HG03159 (cell line): ENCODE data around the gene CDPF1.
"Not testable (repeated sequence)": the region's sequence is repeated elsewhere in the genome, so short reads cannot be mapped to it uniquely, and the experiment has no call there.

Experiments used
- ATAC-seq: cut with Tn5 transposase; IDR thresholded peaks from one replicate; pipeline ENCODE4 v1.9.1; 2021; ENCODE audit warnings: mild to moderate bottlenecking, moderate library complexity; ENCODE audit not compliant: unreplicated experiment

CDPF1 gene

DNA sequence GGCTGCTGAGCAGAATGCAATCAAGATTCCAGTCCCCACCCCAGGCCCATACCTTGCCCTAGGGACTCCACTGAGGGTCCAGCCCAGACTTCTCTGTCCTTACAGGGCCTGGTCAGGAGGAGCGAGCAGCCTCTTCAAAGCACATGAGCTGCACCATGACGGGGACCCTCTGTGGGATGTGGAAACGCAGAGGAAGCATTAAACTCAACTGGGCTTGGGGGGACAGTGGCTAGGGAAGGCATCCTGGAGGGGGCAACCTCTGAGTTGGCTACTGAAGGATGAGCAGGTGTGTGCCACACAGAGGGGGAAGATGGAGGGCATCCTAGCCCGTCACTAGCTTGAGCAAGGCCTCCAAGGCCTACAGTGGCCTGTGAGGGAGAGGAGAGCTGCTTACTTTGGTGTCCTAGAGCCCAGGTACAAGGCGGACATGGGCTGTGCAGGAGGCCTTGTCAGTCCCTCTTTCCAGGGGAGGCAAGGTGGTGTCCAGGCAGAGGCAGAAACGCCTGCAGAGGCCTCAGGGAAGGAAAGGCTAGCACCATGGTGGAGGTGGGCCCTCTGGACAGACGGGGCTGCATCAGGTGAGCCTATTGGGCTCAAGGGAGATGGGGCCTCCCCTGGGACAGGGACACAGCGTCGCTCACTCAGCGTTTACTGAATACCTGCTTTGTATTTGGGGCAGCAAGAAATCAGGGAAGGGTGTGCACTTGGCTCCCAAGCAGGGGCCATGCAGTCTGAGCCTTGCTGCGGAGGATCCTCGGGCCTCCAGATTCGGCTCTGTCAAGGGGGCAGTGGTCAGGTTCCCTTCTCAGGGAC, 32.0 kb upstream of the CDPF1 start:
- no peak for ATAC-seq

DNA sequence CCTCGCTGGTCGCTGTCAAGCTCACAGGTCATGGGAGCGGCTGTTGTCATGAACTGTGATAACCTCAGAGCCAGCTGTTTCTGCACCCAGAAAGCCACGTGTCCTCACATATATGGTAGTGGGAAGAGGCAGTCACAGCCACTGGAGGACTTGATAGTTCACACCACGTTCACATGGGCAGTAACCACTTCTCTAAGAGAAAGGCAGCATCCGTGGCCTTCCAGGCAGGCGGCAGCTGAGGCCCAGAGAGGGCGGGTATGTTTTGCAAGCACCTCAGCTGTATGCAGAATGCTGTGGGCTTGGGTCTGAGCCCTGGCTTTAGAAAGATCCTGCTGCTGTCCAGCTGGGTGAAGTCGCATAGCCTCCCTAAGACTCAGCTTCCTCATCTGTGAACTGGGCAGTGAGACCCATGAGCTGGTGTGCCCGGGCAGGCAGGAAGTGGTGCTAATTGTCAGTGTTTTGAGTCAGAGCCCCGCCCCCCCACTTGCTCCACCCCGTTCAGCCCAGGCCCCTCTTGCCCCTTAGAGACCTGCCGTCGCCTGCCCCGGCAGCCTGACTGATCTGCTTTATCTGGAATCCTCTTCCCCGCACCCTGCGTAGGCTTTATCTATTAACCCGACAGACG, 31.0 kb upstream of the CDPF1 start:
- no peak for ATAC-seq

DNA sequence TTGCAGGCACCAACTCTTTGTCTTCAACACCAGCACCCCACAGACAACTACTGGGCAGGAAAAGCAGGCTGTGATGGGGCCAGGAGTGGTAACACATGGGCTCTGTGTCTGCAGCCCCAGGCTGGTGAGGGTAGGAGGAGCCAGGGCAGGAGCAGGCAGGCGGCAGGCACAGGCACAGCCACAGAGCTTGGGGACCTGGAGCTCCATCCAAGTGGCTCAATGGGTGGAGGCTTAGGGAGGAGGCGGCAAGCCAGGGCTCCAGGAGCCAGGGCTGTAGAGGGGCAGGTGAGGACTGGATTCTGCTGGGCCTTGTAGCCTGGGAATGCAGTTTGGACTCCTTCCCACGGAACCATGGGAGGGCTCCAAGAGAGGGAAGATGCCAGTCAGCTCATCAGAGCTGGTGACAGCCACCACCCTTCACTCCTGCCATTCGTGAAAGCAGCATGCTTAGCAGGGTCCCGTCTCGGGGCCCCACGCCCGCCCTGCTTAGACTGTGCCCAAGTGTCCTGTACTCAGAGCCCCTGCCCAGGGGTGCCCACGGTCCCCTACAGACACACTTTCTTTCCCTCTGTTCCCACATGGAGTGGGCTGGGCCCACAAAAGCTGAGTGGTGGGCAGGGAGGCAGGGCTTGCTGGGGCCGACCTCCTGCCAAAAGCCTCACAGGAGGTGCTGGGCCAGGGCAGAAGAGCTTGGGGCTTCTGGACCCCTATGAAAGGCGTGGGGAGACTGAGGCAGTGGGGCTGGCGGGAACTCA, 30.1 kb upstream of the CDPF1 start:
- no peak for ATAC-seq

DNA sequence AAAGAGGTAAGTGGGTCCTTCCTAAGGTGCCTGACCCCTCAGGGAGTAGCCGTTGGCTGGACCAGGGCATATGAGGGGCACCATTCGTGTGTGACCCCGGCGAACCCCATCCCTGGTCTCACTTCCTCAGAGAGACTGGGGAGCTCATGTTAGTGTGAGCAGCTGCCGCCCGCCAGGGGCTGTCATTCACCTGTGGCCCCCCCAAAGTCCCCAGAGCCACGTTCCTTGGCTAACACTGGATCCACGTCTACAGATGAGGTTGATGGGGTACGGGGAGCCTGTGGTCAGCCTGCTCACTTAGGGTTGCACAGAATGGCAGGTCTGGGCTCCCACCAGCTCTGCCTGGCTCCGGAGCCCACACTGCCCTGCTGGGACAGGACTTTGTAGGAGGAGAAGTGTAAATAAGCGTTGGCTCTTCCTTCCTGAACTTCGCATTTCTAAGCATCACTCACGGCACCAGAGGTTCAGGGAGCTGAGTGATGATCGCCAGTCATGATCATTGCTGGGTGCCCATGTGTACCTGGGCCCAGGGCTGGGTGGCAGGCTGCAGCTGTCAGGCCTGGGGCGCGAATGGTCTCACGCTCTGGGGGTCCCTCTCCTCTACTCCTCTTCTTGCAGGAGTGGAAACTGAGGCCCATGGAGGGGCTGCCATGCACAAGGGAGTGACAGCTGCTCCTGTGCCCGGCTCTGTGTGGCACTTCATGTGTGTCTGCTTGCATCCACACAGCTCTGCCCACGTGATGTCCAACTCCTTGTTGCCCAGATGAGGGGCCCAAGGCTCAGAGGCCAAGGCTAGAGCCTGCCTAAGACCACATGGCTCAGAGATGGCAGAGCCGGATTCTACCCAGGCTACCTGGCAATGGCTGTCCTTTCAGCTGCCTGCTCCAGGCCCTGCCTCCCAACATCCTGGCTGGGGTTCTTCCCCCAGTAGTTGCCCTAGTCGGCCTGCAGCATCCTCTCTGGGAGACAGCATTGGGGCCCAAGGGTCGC, 28.9 kb upstream of the CDPF1 start:
- no peak for ATAC-seq

DNA sequence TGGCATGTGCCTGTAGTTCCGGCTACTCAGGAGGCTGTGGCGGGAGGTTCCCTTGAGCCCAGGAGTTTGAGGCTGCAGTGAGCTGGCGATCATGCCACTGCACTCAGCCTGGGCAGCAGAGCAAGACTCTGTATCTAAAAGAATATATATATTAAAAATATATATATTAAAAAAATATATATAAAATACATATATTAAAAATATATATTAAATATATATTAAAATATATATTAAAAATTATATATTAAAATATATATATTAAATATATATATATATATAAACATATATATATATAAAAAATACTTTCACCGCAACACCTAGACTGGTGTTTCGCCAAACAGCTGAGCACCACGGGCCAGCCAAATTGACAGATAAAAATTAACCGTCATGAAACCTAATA, 26.5 kb upstream of the CDPF1 start:
- no peak for ATAC-seq

DNA sequence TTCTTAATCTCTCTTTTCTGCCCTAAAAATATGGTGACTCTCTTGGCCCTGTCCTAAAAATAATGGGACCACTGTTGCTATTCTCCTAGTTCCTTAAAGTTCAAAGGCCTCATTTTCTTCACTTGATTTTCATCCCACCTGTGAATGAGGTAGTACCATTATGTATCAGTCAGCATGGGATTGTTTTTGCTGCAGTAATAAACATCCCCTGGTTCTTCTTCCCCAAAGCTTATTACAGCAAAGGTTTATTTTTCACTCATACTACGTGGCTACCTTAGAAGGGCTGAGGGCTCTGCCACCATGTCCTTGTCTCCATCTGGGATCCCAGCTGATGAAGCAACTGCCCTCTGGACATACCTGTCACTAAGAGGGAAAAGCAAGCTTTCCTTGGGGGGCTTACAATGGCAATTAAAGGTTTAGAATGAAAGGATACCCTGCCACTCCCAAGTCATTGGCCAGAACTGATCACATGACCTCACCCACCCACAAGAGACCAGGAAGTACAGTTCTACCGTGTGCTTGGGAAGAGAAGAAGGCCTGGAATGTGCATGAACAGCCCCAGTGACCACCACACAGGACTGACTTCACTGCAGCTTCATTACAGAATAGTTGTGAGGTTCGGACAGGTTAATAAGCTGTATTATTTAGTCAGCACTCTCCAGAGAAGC, 25.5 kb upstream of the CDPF1 start:
- ATAC-seq, result no peak

DNA sequence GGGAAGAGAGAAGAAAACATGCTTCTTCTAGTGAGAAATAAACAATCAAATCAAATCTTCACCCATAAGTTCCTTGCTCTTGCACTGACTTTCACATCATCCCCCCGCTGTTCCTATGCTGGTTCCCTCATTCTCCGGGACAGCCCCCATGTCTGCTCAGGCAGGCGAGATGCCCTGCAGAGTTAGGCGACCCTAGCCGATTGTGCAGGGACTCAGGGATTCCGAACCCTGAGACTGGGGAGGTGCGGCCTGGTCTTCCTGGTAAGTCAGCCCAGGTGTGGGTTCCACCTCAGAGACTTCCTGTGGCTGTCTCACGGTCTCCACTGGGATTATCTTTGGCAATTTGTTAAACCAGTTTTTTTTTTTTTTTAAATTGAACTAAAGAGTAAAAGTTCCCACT, 24.3 kb upstream of the CDPF1 start:
- ATAC-seq, result no peak

DNA sequence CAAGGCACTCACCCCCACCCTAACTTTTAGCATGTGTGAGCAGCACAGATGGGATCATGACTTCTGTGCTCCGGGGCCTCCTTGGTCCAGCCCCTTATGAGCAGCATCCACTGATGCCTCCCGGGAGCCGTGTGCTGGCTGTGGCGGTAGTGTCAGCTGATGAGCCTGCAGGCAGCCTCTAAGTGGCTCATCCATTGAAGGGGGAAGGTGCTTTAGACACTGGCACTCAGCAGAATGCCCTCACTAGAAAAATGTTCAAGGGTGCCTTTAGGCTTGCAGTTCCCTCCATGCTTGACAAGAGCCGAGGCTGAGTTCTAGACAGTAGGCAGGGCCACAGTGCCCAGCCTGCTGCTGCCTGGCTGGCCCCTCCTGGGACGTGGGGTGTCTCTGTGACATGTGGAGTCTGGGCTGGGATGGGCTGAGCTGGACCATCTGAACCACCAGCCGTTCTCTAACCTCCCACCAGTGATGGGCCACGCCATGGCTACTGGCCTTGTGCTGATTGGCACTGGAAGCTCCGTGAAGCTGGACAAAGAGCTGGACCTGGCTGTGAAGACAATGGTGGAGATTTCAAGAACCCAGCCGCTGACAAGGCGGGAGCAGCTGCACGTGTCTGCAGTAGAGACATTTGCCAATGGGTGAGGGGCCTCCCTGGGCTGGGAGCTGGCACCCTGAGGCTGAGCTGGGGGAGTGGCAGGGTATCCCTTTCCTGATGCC, 23.5 kb upstream of the CDPF1 start:
- no peak for ATAC-seq

DNA sequence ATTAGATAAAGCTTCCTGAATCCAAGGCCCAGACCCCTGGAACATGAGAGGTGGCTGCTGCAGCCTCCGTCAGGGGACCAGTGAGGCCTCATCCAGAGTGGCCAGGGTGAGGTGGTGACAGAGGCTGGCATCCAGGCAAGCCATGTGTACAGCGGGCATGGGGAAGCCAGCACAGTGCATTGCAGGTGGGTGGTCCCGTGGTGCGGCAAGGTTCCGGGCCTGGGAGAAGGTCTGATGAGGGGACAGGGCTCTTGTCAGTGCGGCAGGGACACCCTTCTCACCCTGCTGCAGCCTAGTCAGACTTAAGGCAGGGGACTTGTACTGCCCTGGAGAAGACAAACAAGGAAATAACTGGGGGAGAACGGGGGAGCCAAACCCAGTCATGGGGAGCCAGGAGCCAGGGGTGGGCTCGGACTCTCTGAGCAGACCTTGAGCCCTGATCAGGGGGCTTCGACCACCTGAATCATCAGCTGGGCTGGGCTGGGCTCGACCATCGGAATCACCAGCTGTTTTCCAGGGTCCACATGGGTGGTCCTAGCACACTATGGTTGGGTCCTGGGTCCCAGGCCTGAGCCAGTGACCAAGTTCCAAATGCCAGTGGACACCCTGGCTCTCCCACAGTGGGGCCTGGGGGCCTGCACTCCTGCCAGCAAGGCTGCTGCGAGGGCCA, 22.8 kb upstream of the CDPF1 start:
- ATAC-seq, result no peak

DNA sequence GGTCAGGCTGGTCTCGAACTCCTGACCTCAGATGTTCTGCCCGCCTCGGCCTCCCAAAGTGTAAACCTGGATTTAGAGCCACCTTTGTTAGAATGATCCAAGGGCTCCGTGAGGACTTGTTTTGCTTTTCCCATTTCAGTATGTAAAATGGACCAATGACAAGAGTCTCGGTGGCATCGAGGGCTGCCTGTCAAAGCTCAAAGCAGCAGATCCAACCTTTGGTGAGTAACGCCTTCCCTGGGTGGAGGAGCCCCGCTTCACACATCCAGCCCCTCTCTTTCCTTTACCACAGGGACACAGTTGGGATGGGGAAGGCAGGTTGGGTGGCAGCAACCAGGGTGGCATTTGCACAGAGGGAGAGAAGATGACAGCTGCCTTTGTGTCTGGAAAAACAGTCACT, 22.1 kb upstream of the CDPF1 start:
- ATAC-seq, result no peak

DNA sequence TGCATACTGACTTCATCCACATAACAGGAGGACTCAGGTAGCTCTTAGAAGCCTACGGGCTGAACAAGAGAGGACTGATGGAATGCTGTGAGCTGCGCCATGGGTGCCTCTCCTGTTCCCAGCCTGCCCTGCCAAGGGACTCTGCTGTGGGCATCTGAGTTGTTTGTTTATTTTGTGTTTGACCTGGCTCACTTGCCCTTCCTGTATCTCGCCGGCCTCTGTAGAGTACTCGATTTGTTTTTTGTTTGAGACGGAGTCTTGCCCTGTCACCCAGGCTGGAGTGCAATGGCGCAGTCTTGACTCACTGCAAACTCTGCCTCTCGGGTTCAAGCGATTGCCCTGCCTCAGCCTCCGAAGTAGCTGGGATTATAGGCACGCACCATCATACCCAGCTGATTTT, 19.5 kb upstream of the CDPF1 start:
- no peak for ATAC-seq

DNA sequence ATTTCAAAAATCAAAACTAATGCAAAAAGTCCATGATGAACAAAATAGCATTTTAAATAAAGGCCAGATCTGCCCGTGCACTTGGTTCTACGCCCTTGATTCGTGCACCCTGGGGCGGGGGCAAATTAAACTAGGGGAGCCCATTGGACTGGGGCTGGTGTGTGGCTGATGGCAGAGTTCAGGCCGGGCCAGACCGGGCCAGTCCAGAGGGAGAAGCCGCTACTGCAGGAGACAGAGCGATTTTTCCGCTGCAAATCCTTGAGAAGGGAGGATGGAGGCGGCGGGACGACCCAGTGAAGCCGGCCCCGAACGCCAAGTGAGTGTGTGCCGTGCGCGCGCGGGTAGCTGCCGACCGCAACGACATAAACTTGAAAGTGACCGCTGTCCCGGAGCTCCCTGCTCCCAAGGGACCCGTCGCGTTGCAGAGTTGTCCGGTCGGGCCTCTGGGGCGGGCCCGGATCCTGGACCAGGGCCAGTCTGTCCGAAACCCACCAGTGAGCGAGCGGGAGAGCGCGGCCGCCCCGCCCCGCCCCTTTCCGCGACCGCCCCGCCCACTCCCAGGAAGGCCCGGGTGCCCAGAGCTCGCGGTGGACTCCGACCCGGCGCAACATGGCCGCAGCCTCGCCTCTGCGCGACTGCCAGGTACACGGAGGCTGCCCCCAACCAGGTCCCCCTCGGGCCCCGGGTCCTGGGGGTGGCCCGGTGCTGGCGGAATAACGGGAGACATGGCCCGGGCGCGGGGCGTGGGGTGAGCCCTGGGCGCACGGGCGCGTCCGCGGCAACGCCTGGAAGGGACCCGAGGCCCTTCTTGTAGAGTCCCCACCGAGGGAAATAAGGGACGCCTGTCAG, 17.6 kb upstream of the CDPF1 start, which contains the start of gene TTC38:
Gene TTC38 (plus strand): TSS at position 578 of the 849 bp plus-strand sequence. CDS start 32 bp downstream, at position 610.
- no peak for ATAC-seq

DNA sequence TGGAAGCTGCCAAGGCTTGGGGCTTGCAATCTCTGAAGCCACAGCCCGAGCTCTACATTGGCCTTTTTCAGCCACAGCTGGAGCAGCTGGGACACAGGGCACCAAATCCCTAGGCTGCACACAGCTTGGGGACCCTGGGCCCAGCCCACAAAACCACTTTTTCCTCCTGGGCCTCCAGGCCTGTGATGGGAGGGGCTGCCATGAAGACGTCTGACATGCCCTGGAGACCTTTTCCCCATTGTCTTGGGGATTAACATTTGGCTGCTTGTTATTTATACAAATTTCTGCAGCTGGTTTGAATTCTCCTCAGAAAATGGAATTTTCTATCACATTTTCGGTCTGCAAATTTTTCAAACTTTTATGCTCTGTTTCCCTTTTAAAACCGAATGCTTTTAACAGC, 15.5 kb upstream of the CDPF1 start:
- ATAC-seq, result not testable (repeated sequence)

DNA sequence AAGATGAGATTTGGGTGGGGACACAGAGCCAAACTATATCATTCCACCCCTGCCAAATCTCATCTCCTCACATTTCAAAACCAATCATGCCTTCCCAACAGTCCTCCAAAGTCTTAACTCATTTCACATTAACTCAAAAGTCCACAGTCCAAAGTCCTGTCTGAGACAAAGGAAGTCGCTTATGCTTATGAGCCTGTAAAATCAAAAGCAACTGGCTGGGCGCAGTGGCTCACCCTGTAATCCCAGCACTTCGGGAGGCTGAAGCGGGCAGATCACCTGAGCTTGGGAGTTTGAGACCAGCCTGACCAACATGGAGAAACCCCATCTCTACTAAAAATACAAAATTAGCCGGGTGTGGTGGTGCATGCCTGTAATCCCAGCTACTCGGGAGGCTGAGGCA, 14.4 kb upstream of the CDPF1 start:
- not testable (repeated sequence) for ATAC-seq

DNA sequence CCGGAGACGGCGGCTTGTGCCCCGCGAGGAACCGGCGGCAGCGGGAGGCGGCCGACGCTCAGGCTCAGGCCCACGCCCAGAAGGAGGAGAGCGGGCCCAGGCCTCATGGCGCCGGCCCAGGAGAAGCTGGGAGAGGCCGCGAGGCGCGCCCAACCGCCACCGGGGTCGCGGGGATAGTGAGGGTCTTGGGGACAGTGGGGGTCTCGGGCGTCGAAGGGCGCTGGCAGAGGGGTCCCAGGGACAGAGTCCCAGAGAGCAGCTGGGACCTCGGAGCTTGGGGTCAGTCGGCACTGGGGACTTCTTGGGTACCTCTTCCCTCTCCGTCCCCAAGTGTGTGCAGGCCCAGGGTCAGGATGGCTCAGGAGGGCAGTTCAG, 13.1 kb upstream of the CDPF1 start, which contains the start of gene PKDREJ:
Gene PKDREJ (minus strand): TSS at position 128 of the 375 bp plus-strand sequence. CDS start 21 bp downstream, at position 107.
- no peak for ATAC-seq

DNA sequence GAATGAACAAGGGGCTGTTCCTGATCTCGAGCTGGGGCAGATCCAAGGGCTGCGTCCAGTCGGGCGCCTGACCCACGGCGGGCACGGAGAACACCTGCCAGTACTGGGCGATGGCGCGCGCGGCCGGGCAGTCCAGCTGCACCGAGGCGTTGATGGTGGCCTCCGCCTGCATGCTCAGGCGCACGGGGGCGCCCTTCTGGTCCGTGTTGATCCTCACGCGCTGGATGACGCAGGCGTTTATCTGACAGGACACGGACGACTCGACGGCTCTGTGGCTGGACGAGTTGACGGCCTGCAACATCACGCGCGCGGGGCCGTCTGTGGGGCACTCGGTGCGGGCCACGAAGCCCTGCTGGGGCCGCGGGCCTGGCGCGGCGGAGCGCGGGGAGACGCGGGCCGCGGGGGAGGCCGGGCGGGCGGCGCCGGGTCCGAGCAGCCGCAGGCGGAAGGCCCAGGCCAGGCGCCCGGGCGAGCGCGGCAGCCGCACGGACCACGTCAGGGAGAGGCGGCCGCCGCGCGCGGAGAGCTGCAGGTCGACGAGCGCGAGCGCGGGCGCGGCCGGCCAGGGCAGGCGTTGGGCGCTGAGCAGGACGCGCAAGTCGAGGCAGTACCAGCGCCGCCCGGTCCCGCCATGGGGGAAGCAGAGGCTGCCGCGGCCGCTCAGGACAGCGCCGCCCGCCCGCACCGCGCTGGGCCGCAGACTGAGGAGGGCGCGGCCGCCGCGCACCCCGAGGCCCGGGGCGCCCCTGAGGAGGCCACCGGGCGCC, 12.5 kb upstream of the CDPF1 start:
- no peak for ATAC-seq

DNA sequence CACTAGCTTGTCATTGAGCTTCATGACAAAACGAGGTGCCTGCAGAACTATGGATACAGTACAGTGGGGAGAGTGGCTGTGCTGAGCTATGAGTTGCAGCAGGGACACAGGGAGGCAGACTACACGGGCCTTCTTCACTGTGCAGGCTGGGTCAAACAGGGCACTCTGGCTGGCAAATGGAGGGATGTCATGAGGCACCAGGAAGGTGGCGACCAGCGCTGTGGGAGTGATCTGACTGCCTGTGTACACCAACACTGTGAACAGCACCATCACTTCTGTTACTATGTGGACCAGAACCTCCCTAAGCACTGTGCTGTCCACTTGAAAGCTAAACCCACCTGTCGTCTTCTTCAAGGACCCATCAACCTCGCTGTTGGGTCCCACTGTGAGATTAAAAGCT, 9.9 kb upstream of the CDPF1 start:
- no peak for ATAC-seq
